Neural cell (in vitro differentiated cells): Measurements from ENCODE around the gene GALNT14. TPM values are rescaled to one million over a fixed set of nuclear protein-coding genes. Genes with fewer than 3 reads are reported as not detected.

Source experiments
- H2AFZ ChIP-seq: fragments of 200-600, 300-800 bp; sonication (generic), shearing (Covaris generic); 2 replicates; pipeline ENCODE4 v1.6.0; 2014; ENCODE audit warnings: low read depth, mild to moderate bottlenecking, antibody characterized with exemption, low read length, moderate library complexity
- H3F3A ChIP-seq: fragments of 200-600 bp; shearing (Covaris generic); 2 replicates; pipeline ENCODE4 v1.6.1; 2016; ENCODE audit warnings: mild to moderate bottlenecking, moderate library complexity, mixed read lengths, antibody characterized with exemption, low read length; ENCODE audit not compliant: insufficient read depth, poor library complexity, severe bottlenecking
- H3K27ac ChIP-seq: fragments of 200-600, 300-800 bp; sonication (generic), shearing (Covaris generic); 2 replicates; pipeline ENCODE4 v1.5.1; 2014; ENCODE audit warnings: mild to moderate bottlenecking, low read length, moderate library complexity
- H3K27me3 ChIP-seq: fragments of 300-800, 200-600 bp; sonication (generic), shearing (Covaris generic); 2 replicates; pipeline ENCODE4 v1.6.0; 2014; ENCODE audit warnings: mild to moderate bottlenecking, low read depth, low read length, moderate library complexity; ENCODE audit not compliant: insufficient read depth
- H3K36me3 ChIP-seq: fragments of 300-800, 200-600 bp; sonication (generic), shearing (Covaris generic); 2 replicates; pipeline ENCODE4 v1.5.1; 2014; ENCODE audit warnings: mild to moderate bottlenecking, antibody characterized with exemption, low read length, moderate library complexity; ENCODE audit not compliant: insufficient read depth
- H3K4me2 ChIP-seq: fragments of 300-800, 200-600 bp; sonication (generic), shearing (Covaris generic); 2 replicates; pipeline ENCODE4 v1.6.0; 2014; ENCODE audit warnings: mild to moderate bottlenecking, low read length
- H3K4me3 ChIP-seq: fragments of 300-800, 200-600 bp; sonication (generic), shearing (Covaris generic); 2 replicates; pipeline ENCODE4 v1.5.1; 2014; ENCODE audit warnings: mild to moderate bottlenecking, low read length, moderate library complexity
- H3K79me2 ChIP-seq: fragments of 200-600 bp; shearing (Covaris generic); replicated peaks from 2 replicates; pipeline ENCODE4 v1.6.0; 2014; ENCODE audit warnings: mild to moderate bottlenecking, low read length, moderate library complexity; ENCODE audit not compliant: insufficient read depth
- H3K9ac ChIP-seq: fragments of 300-800, 200-600 bp; sonication (generic), shearing (Covaris generic); 2 replicates; pipeline ENCODE4 v1.6.1; 2016; ENCODE audit warnings: mild to moderate bottlenecking, low read length, mixed read lengths
- H3K9me2 ChIP-seq: fragments of 200-600 bp; shearing (Covaris generic); 2 replicates; pipeline ENCODE4 v1.6.1; 2016; ENCODE audit warnings: mild to moderate bottlenecking, low read length, mixed read lengths; ENCODE audit not compliant: insufficient read depth
- H3K9me3 ChIP-seq: fragments of 200-600, 300-800 bp; sonication (generic), shearing (Covaris generic); 2 replicates; pipeline ENCODE4 v1.6.1; 2016; ENCODE audit warnings: mild to moderate bottlenecking, mixed run types, low read length, moderate library complexity, mixed read lengths
- H4K20me1 ChIP-seq: fragments of 200-600 bp; shearing (Covaris generic); 2 replicates; pipeline ENCODE4 v1.6.1; 2016; ENCODE audit warnings: mild to moderate bottlenecking, mixed run types; ENCODE audit not compliant: insufficient read depth
- CTCF ChIP-seq: fragments of 450-650 bp; IDR thresholded peaks from 2 replicates; pipeline ENCODE4 v1.5.1; 2014; ENCODE audit warnings: antibody characterized with exemption, mild to moderate bottlenecking, moderate library complexity; ENCODE audit not compliant: poor library complexity, severe bottlenecking
- EP300 ChIP-seq: fragments of 450-650 bp; conservative IDR thresholded peaks from 2 replicates; pipeline ENCODE4 v1.6.1; 2014; ENCODE audit warnings: antibody characterized with exemption, mild to moderate bottlenecking, moderate library complexity; ENCODE audit not compliant: poor library complexity, severe bottlenecking
- EZH2 ChIP-seq: fragments of 200-600, 300-800 bp; shearing (Covaris generic), sonication (generic); IDR thresholded peaks from 2 replicates; pipeline ENCODE4 v1.6.1; 2014; ENCODE audit warnings: antibody characterized with exemption, low read length, borderline replicate concordance, mild to moderate bottlenecking; ENCODE audit not compliant: insufficient read depth, poor library complexity, severe bottlenecking
- MXI1 ChIP-seq: fragments of 450-650 bp; conservative IDR thresholded peaks from 2 replicates; pipeline ENCODE4 v1.6.1; 2014; ENCODE audit warnings: antibody characterized with exemption, mild to moderate bottlenecking; ENCODE audit not compliant: poor library complexity, severe bottlenecking
- POLR2AphosphoS5 ChIP-seq: IDR thresholded peaks from 2 replicates; pipeline ENCODE4 v1.6.1; 2012
- RAD21 ChIP-seq: fragments of 450-650 bp; conservative IDR thresholded peaks from 2 replicates; pipeline ENCODE4 v1.6.1; 2014; ENCODE audit warnings: antibody characterized with exemption, mild to moderate bottlenecking, moderate library complexity
- REST ChIP-seq: IDR thresholded peaks from 2 replicates; pipeline ENCODE4 v1.6.1; 2012; ENCODE audit warnings: borderline replicate concordance
- SMC3 ChIP-seq: fragments of 450-650 bp; conservative IDR thresholded peaks from 2 replicates; pipeline ENCODE4 v1.6.1; 2014; ENCODE audit warnings: antibody characterized with exemption, mild to moderate bottlenecking, moderate library complexity; ENCODE audit not compliant: poor library complexity
- TAF1 ChIP-seq: IDR thresholded peaks from 2 replicates; pipeline ENCODE4 v1.6.1; 2012; ENCODE audit warnings: low read depth
- polyA plus RNA-seq: library from polyadenylated mRNA; depleted of rRNA; stranded (reverse); fragments of >200 nt; gene quantifications from 2 replicates; pipeline ENCODE4 v1.2.3, GENCODE V29; 2014

GALNT14 gene
- polyA plus RNA-seq, 1 donor from 2014 or later, result 15.9 TPM

GRCh38 chr2:31127931-31128330 lies 10.3 kb downstream of the GALNT14 start:
- H3K27me3 ChIP-seq, result no peaks in the 10 kb centered on the region
- H3K79me2 ChIP-seq, result no peaks in the 10 kb centered on the region
- no peaks in the 10 kb centered on the region for H3K9me3 ChIP-seq
- no peak overlapping the region for H3K4me3 ChIP-seq
- no peak overlapping the region for H3K9ac ChIP-seq
- no peaks in the 10 kb centered on the region for H3K36me3 ChIP-seq
- H4K20me1 ChIP-seq, result no peaks in the 10 kb centered on the region
- H3F3A ChIP-seq, result no peaks in the 10 kb centered on the region
- H3K4me2 ChIP-seq, result no peak overlapping the region
- H3K9me2 ChIP-seq, result no peaks in the 10 kb centered on the region
- H2AFZ ChIP-seq, result no peak overlapping the region
- no peak overlapping the region for H3K27ac ChIP-seq
- no peak for TF ChIP-seq RAD21
- TF ChIP-seq SMC3, result no peak
- TF ChIP-seq CTCF, result no peak
- TF ChIP-seq MXI1, result no peak
- no peak for TF ChIP-seq POLR2AphosphoS5
- TF ChIP-seq REST, result no peak
- TF ChIP-seq TAF1, result no peak
- TF ChIP-seq EZH2, result no peak
- TF ChIP-seq EP300, result no peak

- H3K9me3 ChIP-seq, result no peaks in the 10 kb centered on the region
- H3K79me2 ChIP-seq, result no peaks in the 10 kb centered on the region
- no peak overlapping the region for H3K4me2 ChIP-seq
- H3K27me3 ChIP-seq, result no peaks in the 10 kb centered on the region
- no peak overlapping the region for H3K4me3 ChIP-seq
- H3K27ac ChIP-seq, result no peak overlapping the region
- no peaks in the 10 kb centered on the region for H3K36me3 ChIP-seq
- no peaks in the 10 kb centered on the region for H3K9me2 ChIP-seq
- no peak overlapping the region for H2AFZ ChIP-seq
- TF ChIP-seq TAF1 (no peak), POLR2AphosphoS5 (no peak), REST (no peak)
- no peaks in the 10 kb centered on the region for H4K20me1 ChIP-seq
- H3F3A ChIP-seq, result no peaks in the 10 kb centered on the region
- H3K9ac ChIP-seq, result no peak overlapping the region
Measured at GRCh38 chr2:31125918-31126695, 12.1 kb downstream of the GALNT14 start.
